Brain pericyte (primary cell): ENCODE measurements around the gene VAV2.

Source experiments
- DNase-seq: peaks from one replicate; pipeline ENCODE4 v3.0.0-alpha.2; 2012; ENCODE audit warnings: low read depth, low spot score

Gene VAV2

GRCh38 chr9:133815781-133816180, 176.3 kb downstream of the VAV2 start:
- DNase-seq = no peak

GRCh38 chr9:133814586-133815208, 177.4 kb downstream of the VAV2 start:
- no peak for DNase-seq

GRCh38 chr9:133813749-133814585, 178.2 kb downstream of the VAV2 start:
- no peak for DNase-seq

GRCh38 chr9:133812941-133813748, 179.0 kb downstream of the VAV2 start:
- no peak for DNase-seq

GRCh38 chr9:133812077-133812868, 179.9 kb downstream of the VAV2 start:
- DNase-seq = no peak

- no peak for DNase-seq
These were observed 180.7 kb downstream of the VAV2 start for GRCh38 chr9:133811471-133811870.

GRCh38 chr9:133810556-133811195, 181.4 kb downstream of the VAV2 start:
- no peak for DNase-seq

- DNase-seq = no peak
These were observed 182.8 kb downstream of the VAV2 start for GRCh38 chr9:133809335-133809734.

GRCh38 chr9:133807818-133808217, 184.3 kb downstream of the VAV2 start:
- no peak for DNase-seq

GRCh38 chr9:133807037-133807436, 185.1 kb downstream of the VAV2 start:
- no peak for DNase-seq

GRCh38 chr9:133806623-133807010, 185.5 kb downstream of the VAV2 start:
- DNase-seq = no peak

- no peak for DNase-seq
These were observed 186.1 kb downstream of the VAV2 start for GRCh38 chr9:133805876-133806622.

GRCh38 chr9:133804199-133804598, 187.9 kb downstream of the VAV2 start:
- DNase-seq = no peak

GRCh38 chr9:133803745-133804144, 188.4 kb downstream of the VAV2 start:
- no peak for DNase-seq

- DNase-seq = no peak
These were observed 189.0 kb downstream of the VAV2 start for GRCh38 chr9:133803028-133803585.

GRCh38 chr9:133801739-133802138, 190.4 kb downstream of the VAV2 start:
- DNase-seq = no peak

GRCh38 chr9:133800266-133800665, 191.9 kb downstream of the VAV2 start:
- DNase-seq = no peak

- no peak for DNase-seq
These were observed 192.4 kb downstream of the VAV2 start for GRCh38 chr9:133799716-133800115.

GRCh38 chr9:133799106-133799505, 193.0 kb downstream of the VAV2 start:
- no peak for DNase-seq

- no peak for DNase-seq
These were observed 194.0 kb downstream of the VAV2 start for GRCh38 chr9:133798160-133798559.
